ENCODE results near the gene HOXD12.

HOXD12 gene

DNA sequence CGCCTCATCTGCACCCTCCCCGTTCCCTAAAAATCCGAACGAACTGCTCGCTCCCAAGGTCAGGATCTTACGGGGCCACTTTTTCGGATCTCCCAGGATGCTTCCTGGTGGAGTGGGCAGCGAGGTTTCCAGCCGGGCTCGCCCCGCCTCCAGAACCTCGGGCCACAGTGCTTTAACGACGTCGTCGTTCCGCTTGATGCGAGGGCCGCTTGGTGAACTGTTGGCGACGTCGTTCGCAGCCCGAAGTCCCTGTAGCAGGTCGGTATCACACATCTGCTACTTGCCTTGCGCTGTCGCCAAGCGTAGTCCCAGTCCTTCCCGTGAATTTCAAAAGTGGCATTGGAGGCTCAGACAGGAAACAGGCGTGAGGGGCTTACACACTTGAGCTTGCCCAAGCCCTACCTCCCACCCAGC is 31.2 kb upstream of the HOXD12 start:
- DNase-seq, result no peak
- Histone ChIP-seq H3K9me3 (no peaks in the 10 kb centered on the region), H3K4me1 (no peaks in the 10 kb centered on the region), H3K36me3 (no peaks in the 10 kb centered on the region), H3K27me3 (no peaks in the 10 kb centered on the region), H3K4me3 (ENCODE audit: low read depth, low read length) (no peak overlapping the region)
- TF ChIP-seq, protein P1, sequence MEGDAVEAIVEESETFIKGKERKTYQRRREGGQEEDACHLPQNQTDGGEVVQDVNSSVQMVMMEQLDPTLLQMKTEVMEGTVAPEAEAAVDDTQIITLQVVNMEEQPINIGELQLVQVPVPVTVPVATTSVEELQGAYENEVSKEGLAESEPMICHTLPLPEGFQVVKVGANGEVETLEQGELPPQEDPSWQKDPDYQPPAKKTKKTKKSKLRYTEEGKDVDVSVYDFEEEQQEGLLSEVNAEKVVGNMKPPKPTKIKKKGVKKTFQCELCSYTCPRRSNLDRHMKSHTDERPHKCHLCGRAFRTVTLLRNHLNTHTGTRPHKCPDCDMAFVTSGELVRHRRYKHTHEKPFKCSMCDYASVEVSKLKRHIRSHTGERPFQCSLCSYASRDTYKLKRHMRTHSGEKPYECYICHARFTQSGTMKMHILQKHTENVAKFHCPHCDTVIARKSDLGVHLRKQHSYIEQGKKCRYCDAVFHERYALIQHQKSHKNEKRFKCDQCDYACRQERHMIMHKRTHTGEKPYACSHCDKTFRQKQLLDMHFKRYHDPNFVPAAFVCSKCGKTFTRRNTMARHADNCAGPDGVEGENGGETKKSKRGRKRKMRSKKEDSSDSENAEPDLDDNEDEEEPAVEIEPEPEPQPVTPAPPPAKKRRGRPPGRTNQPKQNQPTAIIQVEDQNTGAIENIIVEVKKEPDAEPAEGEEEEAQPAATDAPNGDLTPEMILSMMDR (IDR thresholded peaks at IDR 0.05; ENCODE audit: low read depth, low read length), result no peak

DNA sequence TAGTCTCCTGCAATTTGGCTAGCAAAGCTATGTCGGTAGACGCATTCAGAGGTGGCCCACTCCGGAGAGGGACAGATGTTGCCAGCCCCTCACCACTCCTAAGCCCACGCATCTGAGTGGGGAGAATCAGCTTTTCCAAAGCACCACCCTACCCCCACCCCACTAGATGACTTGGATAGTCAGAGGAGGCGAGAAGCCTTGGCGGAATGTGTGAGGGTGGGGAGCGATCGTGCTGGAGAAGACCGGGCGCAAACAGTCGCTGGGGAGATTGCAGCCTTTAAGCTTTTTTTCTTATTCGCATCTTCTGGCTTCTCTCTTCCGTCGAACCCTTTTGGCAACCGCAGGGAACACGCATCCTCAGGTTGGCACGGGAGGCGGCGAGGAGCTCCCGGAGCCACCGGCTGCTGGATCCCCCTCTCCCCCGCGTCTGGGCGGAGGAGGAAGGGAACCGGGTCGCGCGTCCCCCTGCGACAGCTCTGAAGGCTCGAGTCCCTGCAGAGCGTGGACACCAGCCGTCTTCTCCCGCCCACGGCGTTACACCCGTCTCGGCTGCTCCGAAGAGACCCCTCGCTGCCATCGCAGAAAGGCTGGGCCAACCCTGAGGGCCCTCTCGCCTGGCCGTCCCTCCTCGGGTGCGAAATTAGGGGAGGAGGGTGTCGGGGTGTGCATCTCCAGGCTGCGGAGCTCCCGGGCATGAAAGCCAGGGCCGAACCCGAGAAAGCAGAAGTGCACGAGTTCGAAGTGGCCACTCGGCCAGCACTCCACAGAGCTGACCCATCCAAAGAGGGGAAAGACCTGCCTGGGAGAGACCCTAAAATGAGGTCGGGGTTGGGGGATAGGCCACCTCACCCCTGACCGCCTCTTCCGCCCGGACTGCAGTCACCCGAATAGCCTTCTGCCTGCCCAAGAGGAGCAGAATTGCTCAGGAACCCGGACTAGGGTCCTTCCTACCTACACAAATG is 28.0 kb upstream of the HOXD12 start:
- no peaks in the 10 kb centered on the region for H3K9me3 ChIP-seq
- no peaks in the 10 kb centered on the region for H3K36me3 ChIP-seq
- no peaks in the 10 kb centered on the region for H3K4me1 ChIP-seq
- DNase-seq, result no peak
- H3K4me3 ChIP-seq (ENCODE audit: low read depth, low read length), result no peak overlapping the region
- H3K27me3 ChIP-seq, result no peaks in the 10 kb centered on the region
- TF ChIP-seq, protein P1 (IDR thresholded peaks at IDR 0.05; ENCODE audit: low read depth, low read length), result no peak

- DNase-seq, result no peak
- no peak overlapping the region for H3K4me3 ChIP-seq (ENCODE audit: low read depth, low read length)
- H3K27me3 ChIP-seq, result no peaks in the 10 kb centered on the region
- TF ChIP-seq, protein P1 (IDR thresholded peaks at IDR 0.05; ENCODE audit: low read depth, low read length), result no peak
- no peaks in the 10 kb centered on the region for H3K36me3 ChIP-seq
- no peaks in the 10 kb centered on the region for H3K4me1 ChIP-seq
- H3K9me3 ChIP-seq, result no peaks in the 10 kb centered on the region
These were observed 27.3 kb upstream of the HOXD12 start for GRCh38 chr2:176072292-176072669.

DNA sequence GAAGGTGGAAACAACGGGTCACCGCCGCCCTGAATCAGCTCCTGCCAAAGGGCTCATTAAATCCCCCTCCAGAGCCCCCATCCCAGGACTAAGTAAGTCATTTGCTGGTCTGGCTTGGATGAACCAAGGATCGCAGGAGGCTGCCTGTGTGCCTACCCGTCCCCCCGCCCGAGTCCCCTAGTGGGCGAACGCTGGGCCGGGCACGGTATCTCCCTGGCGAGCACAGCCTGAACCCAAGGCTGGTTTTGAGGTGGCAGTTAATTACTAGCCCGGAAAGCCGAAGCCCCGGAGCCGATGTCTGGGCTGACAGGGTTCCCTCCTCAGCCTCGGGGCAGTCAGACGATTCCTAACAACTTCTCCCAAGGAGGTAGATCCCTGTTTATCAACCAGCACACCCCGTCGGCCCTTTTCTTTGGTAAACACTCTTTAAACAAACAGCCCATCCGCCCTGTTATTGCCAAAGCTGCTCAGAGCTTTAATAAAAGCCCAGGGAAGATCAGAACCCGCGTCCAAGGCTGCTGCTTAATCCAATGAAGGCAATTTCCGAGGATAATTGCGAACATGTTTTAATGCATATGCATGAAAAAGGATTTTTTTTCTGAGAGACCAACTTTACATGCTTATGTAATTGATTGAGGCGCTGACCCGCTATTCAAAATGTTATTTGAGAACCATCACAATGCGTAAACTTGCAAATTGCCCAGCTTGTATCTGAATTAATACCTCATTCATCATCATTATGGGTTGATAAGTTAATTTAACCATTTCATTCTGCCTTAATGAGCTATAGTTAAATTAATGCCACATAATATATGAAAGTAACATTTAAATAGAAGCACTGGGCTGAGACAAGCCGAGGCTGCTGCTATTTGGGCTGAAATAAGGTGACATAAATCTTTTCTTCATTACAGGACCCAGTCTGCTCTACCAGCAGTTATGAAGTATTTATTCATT is 26.4 kb upstream of the HOXD12 start:
- Histone ChIP-seq H3K9me3 (no peaks in the 10 kb centered on the region), H3K4me3 (ENCODE audit: low read depth, low read length) (no peak overlapping the region), H3K36me3 (no peaks in the 10 kb centered on the region), H3K4me1 (no peaks in the 10 kb centered on the region), H3K27me3 (no peaks in the 10 kb centered on the region; the same call in 1 of the 2 replicates)
- TF ChIP-seq, protein P1 (IDR thresholded peaks at IDR 0.05; ENCODE audit: low read depth, low read length), result no peak
- DNase-seq, result no peak

DNA sequence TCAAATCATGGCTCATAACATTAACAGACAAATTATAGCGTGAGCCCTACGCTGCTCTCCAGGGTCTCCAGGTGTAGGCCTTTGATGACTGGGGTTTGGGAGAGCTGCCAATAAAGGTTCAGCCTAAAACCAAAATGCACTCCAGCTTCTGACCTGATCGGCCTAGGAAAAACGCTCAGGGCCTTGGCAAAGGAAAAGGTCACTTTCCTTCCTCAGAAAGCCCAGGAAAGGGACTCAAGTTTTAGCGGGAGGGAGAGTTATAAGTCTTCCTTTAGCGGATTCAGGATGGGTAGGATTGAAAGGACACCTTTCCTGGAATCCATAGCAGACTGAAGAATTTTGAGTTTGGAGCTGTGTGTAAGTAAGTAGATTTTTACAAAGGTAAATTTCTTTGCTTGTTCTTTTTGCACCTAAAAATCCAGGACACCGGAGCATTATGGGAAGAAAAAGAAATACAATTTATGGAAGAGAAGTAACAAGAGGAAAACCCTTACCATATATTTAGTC is 24.6 kb upstream of the HOXD12 start:
- no peak for DNase-seq
- no peaks in the 10 kb centered on the region for H3K36me3 ChIP-seq
- H3K9me3 ChIP-seq, result no peaks in the 10 kb centered on the region
- no peak overlapping the region for H3K4me3 ChIP-seq (ENCODE audit: low read depth, low read length)
- H3K27me3 ChIP-seq, result peaks cover 13% of the 10 kb centered on the region; the same call in 1 of the 2 replicates
- no peaks in the 10 kb centered on the region for H3K4me1 ChIP-seq
- TF ChIP-seq, protein P1 (IDR thresholded peaks at IDR 0.05; ENCODE audit: low read depth, low read length), result no peak

Measured in BE2C (cell line).